ENCODE data around the gene DNM3. TPM values are rescaled to one million over a fixed set of nuclear protein-coding genes. Genes with fewer than 3 reads are reported as not detected.

DNM3 gene
- total RNA-seq, 1 donor from 2014 or later = 9.6 TPM

- intact Hi-C loops (cut with DNase I) = no loop called here
- H3K27ac ChIP-seq = peak overlapping the region; percentile 92 to 95
- no peaks in the 10 kb centered on the region for H3K9me3 ChIP-seq
- H3K36me3 ChIP-seq = no peaks in the 10 kb centered on the region
- H3K4me1 ChIP-seq = no peaks in the 10 kb centered on the region
- TF ChIP-seq, protein P1, sequence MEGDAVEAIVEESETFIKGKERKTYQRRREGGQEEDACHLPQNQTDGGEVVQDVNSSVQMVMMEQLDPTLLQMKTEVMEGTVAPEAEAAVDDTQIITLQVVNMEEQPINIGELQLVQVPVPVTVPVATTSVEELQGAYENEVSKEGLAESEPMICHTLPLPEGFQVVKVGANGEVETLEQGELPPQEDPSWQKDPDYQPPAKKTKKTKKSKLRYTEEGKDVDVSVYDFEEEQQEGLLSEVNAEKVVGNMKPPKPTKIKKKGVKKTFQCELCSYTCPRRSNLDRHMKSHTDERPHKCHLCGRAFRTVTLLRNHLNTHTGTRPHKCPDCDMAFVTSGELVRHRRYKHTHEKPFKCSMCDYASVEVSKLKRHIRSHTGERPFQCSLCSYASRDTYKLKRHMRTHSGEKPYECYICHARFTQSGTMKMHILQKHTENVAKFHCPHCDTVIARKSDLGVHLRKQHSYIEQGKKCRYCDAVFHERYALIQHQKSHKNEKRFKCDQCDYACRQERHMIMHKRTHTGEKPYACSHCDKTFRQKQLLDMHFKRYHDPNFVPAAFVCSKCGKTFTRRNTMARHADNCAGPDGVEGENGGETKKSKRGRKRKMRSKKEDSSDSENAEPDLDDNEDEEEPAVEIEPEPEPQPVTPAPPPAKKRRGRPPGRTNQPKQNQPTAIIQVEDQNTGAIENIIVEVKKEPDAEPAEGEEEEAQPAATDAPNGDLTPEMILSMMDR (IDR thresholded peaks at IDR 0.05) = no peak
- no peak for DNase-seq (ENCODE audit: low spot score in 2 of 2)
- H3K27me3 ChIP-seq = no peaks in the 10 kb centered on the region
- peak overlapping the region in 1 of 2 donors; percentile 85 for H3K4me3 ChIP-seq
These were observed 296.6 kb downstream of the DNM3 start for GRCh38 chr1:172137703-172138454.

GRCh38 chr1:172138634-172139033 is 297.3 kb downstream of the DNM3 start:
- Histone ChIP-seq H3K9me3 (no peaks in the 10 kb centered on the region), H3K4me3 (peak overlapping the region in 1 of 2 donors; percentile 85), H3K27ac (peak overlapping the region; percentile 92 to 95), H3K4me1 (no peaks in the 10 kb centered on the region), H3K27me3 (no peaks in the 10 kb centered on the region), H3K36me3 (no peaks in the 10 kb centered on the region)
- TF ChIP-seq, protein P1 (IDR thresholded peaks at IDR 0.05) = no peak
- intact Hi-C loops (cut with DNase I) = no loop called here
- DNase-seq (ENCODE audit: low spot score in 2 of 2) = no peak

DNA sequence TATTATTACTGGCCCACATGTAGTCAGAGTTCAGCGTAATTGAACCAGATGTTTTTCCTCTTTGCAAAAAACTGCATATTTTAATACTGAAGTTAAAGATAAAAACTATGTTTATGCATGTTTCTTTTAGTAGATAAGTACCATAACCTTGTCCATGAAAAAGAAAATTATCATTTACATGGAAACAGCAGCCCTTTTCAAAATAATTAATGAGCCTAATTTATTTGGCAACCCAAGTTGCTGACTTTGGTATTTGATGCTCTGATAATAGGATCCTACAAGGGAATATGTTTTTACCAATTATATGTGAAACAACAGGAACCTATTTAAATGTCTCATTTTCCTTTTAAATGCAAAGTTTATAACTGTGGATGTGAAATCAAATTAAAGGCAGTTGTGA is 297.9 kb downstream of the DNM3 start:
- intact Hi-C loops (cut with DNase I) = no loop called here
- no peaks in the 10 kb centered on the region for H3K27me3 ChIP-seq
- peak overlapping the region; percentile 18 to 85 for H3K4me3 ChIP-seq
- DNase-seq (ENCODE audit: low spot score in 2 of 2) = no peak
- no peaks in the 10 kb centered on the region for H3K4me1 ChIP-seq
- TF ChIP-seq, protein P1 (IDR thresholded peaks at IDR 0.05) = no peak
- H3K27ac ChIP-seq = peak overlapping the region; percentile 92 to 95
- no peaks in the 10 kb centered on the region for H3K36me3 ChIP-seq
- H3K9me3 ChIP-seq = no peaks in the 10 kb centered on the region

GRCh38 chr1:172140072-172140471 is 298.8 kb downstream of the DNM3 start:
- no peaks in the 10 kb centered on the region for H3K9me3 ChIP-seq
- no peaks in the 10 kb centered on the region for H3K27me3 ChIP-seq
- no peak for DNase-seq (ENCODE audit: low spot score in 2 of 2)
- intact Hi-C loops (cut with DNase I) = loop anchor here (5.0 kb wide), 1 partner anchor 398 kb away; the partner anchor contains the start of gene VAMP4
- H3K36me3 ChIP-seq = no peaks in the 10 kb centered on the region
- TF ChIP-seq, protein P1 (IDR thresholded peaks at IDR 0.05) = no peak
- no peaks in the 10 kb centered on the region for H3K4me1 ChIP-seq
- H3K27ac ChIP-seq = peak overlapping the region; percentile 92 to 95
- peak overlapping the region; percentile 18 to 85 for H3K4me3 ChIP-seq

DNA sequence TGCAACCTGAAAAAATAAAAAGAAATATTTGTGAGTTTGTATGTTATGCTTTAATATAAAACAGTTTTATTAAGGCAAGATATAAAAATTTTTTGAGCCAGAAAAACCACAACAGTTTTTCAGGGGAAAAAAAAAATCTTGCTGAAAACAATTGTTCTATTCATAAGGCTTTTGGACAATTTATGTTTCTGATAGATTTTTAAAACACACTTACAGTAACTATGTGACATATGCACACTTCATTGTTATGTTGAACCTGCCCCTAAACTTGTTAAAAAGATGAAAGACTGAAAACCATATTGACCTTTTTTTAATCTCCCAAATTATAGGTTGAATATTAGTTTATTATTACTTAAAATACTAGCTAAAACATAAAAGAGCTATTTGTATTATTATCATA is 299.3 kb downstream of the DNM3 start:
- H3K27me3 ChIP-seq = no peaks in the 10 kb centered on the region
- H3K9me3 ChIP-seq = no peaks in the 10 kb centered on the region
- DNase-seq (ENCODE audit: low spot score in 2 of 2) = no peak
- H3K36me3 ChIP-seq = no peaks in the 10 kb centered on the region
- H3K4me1 ChIP-seq = no peaks in the 10 kb centered on the region
- intact Hi-C loops (cut with DNase I) = loop anchor here (5.0 kb wide), 1 partner anchor 398 kb away; the partner anchor contains the start of gene VAMP4
- H3K4me3 ChIP-seq = peak overlapping the region; percentile 61 to 85
- TF ChIP-seq, protein P1 (IDR thresholded peaks at IDR 0.05) = no peak
- H3K27ac ChIP-seq = peak overlapping the region; percentile 92 to 95

Measured in ascending aorta (tissue), 2 donors.